DMS114 treated with DMSO at 0.1 percent for 48 hours (cell line): ENCODE results near the gene TFF2.

Source experiments
- DNase-seq: peaks from one replicate; lab custom pipeline; 2025; ENCODE audit not compliant: unreplicated experiment; lab: John Stamatoyannopoulos, UW

Gene TFF2

DNA sequence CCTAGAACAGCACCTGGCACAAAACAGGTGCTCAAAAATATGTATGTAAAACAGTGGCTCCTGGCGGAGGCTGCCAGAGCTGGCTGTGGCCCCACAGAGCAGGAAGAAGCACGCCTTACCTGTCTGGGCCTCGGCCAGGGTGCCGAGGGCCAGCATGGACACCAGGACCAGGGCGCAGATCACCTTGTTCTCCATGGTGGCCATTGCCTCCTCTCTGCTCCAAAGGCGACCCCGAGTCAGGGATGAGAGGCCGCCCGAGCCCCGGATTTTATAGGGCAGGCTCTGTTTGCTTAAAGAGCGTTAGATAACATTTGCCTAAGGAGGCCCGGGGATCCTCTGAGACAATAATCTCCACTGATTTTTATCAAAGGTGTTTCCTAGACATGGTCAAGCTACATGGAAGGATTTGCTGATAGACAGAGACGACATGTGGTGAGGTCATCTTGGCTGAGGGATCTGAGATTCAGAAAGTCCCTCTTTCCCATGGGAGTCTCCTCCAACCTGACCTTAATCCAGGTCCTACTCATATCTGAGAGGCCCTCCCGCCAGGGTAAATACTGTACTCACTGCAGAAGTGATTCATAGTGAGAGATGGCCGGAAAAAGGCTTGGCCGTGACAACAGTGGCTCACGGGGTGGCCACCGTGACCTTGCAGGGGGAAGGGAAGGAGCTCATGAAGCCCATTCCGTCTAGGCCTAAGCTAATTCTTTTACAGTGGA lies 15.7 kb upstream of the TFF2 start, which contains the start of gene TFF1:
Gene TFF1 (minus strand): TSS at position 244 of the 719 bp plus-strand sequence. CDS start 40 bp downstream, at position 204.
- DNase-seq = no peak

DNA sequence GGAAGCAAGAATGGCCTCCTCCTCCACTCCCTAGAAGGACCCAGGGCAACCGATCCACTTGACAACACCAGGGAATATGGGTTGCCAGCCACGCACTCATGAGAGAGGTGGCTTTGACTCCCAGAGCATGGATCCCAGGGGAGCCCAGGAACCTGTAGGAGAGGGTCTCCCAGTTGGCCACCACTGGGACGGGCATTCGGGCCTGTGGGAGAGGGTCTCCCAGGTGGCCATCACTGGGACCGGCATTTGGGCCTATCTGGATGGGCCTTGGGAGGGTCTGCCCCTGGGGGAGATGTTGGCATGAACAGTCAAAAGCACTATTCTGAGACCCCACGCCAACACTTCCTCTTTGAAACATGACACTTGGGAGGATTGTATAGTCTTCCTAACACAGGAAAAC lies 15.0 kb upstream of the TFF2 start:
- no peak for DNase-seq

DNA sequence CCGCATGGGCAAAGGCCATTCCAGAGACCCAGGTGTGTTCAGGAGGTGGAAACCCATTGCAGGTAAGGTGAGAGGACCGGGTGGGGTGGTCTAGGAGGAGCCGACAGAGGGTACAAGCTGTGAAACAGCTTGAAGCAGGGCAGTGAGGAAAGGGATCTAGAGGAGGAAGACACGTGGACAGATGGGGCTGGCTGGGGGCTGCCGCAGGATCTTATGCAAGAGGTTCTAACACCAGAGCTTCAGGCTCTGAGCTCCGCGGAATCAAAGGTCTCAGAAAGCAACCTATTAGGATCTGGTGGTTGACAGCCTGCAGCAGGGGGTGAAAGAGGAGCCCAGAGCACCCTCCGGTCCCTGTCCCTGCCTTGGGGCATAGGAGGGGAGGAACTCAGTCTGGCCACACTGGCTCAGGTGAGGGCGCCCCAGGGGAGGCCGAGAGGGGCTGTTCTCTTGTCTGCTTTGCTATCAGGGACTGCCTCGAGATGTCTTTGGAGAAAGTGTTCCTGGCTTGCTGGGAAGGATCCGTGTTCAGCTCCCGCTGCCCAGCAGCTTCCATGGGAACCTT lies 13.6 kb upstream of the TFF2 start:
- DNase-seq = no peak

DNA sequence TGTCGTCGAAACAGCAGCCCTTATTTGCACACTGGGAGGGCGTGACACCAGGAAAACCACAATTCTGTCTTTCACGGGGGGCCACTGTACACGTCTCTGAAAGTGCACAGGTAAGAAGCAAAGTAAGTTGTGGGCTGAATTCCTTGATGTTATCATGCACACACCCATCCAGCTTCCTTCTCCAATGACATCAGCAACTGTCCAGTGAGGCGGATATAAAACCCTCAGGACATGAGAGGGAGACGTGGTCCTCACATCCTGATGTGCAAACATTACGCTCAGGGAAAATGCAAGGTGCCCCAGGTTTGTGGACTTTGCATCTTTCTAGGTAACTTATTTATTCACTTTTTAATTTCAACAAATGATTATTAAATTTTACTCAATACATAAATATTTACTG lies 12.5 kb upstream of the TFF2 start:
- DNase-seq = no peak

DNA sequence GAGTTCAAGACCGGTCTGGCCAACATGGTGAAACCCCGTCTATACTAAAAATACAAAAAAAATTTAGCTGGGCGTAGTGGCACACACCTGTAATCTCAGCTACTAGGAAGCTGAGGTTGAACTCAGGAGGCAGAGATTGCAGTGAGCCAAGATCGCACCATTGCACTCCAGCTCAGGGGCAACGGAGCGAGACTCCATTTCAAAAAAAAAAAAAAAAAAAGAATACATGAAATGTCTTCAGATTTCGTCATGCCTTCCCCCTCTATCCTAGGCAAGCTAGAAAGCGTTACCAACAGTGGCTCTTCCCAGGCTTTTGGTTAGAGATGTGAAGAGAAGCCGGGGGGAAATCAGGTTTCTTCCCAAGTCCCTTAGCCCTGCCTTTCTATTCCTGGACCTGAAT lies 11.9 kb upstream of the TFF2 start:
- DNase-seq = no peak

DNA sequence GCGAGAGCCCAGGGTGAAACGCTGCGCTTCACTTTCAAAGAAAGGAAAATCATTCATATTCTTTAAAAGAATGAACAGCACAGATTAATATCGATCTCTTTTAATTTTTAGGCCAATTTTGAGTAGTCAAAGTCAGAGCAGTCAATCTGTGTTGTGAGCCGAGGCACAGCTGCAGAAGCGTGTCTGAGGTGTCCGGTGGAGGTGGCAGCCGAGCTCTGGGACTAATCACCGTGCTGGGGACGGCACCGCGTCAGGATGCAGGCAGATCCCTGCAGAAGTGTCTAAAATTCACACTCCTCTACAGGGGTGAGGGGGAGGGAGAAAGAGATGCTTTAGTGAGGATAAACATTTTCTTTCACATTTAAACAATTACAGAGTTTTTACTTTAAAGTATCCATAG lies 11.4 kb upstream of the TFF2 start:
- DNase-seq = no peak

DNA sequence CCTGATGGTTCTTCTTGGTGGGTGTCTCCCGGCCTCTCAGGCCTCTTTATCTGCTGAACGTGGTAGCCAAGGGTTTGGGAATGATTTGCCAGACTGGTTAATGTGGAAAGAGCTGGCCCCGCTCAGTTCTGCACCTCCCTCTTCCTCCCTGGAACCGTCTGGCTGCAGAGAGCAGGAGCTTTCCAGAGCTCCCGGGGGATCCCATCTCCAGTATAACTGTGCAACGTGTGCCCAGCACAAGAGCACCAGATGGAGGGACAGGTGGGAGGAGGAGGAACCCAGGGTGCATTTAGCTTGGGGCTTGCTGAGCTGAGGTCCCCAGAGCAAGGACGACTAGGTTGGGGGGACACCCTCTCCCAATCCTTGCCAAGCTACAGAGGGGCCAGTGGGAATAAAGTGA lies 10.5 kb upstream of the TFF2 start:
- DNase-seq = no peak

DNA sequence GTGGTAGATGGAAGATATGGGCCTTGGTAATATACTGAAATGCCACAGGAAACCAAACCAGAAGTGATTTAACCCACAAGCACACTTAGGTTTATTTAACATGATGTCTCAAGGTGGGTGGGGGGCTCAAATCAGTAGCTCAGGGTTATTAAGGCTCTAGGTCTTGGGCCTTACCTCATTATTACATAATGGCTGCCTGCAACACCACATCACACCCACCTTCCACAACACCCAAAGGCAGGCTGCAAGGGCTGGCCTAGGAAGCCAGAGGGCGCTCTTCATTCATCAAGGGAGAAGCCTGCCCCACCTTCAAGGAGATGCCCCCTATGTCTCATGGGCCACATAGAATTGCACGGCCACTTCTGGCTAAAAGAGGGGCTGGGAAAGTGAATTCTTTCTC lies 9.5 kb upstream of the TFF2 start:
- DNase-seq = no peak

DNA sequence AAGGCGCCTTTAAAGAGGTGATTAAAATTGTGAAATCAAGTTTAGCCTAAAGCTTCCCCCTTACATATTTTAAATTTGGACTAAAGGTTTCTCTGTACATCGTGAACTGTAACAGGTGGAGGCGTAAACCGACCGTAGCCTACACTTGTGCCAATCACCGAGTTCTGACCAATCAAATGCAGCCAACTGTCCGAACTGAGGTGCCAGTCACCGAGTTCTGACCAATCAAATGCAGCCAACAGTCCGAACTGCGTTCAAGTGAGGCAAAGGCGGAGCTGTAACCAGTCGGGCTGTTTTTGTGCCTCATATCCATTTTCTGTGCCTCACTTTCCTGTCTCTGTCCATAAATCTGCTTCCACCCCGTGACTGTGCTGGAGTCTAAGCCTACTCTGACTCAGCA lies 8.1 kb upstream of the TFF2 start:
- DNase-seq = no peak

DNA sequence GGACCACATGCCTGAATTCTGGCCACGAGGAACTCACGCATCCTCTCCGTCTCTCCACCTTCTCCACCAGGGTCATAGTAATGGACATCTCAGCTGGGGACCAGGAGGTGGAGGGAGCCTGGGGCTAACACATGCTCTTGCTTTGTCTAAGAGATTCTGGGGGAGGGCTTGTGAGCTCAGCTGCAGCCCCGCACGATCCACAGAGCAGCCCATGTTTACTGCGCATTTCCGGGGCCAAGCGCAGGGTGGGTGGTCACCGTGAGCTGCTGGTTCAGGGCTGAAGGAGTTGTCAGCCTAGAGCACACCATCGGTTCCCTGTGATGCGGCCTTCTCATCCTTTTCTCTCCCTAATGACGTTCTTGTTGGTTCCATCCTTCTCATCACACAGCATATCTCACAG lies 7.5 kb upstream of the TFF2 start:
- DNase-seq = no peak

DNA sequence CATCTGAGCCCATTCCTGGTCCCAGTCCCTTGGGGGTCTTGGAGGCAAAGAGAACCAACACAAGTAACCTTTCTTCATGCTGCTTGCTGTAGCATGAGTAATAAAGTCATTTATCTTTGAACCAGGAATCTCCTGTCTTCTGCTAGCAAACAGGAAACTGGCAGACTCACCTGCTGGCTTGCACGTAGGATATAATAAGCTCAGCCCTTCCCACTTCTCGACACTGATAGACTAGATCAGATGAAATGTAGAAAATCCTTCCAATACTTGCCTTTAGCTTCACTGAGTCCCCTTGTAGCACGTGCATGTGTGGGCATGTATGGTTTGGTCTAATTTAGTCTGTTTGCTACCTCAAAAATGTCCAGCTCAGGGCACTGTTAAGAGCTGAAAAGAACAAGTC lies 6.5 kb upstream of the TFF2 start:
- no peak for DNase-seq

DNA sequence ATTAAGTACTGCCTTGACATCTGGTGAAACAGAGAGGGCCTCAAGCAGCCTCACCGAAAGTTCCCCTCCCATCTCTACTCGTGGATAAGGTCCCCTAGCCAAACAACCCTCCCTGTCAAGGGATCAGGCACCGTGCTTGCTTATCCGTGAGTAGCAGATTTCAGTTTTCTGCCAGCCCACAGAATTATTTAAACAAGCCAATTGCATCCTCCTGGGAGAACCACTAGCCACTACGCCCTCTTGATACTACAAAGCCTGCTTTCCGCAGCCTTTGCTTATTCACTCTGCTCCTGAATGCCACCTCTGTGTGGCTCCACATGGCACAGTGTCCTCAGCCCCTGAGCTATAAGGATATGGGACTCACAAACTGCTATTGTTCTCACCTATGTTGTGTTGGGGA lies 5.9 kb upstream of the TFF2 start:
- DNase-seq = no peak

DNA sequence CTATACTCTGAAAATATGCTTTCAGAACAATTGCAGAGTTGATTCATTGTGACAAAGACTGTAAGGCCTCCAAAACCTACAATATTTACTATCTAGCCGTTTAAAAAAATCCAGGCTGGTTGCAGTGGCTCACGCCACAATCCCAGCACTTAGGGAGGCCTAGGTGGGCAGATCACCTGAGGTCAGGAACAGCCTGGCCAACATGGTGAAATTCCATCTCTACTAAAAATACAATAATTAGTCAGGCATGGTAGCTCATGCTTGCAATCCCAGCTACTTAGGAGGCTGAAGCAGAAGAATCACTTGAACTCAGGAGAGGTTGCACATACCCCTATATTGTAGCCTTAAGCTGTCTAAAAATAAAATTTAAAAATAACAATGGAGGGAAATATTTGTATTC lies 5.3 kb upstream of the TFF2 start:
- DNase-seq = no peak

DNA sequence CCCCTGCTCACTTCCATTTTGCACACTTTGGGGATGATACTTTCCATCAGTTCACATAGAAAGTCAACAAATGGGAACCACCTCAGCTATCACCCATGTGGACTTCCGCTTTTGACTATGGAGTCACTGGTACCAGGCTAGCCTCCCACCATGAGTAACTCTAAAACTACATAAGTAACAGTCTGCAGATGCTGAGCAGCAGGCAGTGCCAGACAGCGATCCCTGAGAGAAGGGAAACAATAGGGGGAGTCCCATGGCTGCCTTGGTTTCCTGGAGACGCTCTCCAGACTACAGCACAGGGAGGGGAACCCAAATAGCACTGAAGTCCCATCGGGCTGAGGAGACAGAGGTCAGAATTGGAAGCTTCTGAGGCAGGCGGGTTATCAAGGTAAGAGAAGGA lies 2.8 kb upstream of the TFF2 start:
- no peak for DNase-seq

DNA sequence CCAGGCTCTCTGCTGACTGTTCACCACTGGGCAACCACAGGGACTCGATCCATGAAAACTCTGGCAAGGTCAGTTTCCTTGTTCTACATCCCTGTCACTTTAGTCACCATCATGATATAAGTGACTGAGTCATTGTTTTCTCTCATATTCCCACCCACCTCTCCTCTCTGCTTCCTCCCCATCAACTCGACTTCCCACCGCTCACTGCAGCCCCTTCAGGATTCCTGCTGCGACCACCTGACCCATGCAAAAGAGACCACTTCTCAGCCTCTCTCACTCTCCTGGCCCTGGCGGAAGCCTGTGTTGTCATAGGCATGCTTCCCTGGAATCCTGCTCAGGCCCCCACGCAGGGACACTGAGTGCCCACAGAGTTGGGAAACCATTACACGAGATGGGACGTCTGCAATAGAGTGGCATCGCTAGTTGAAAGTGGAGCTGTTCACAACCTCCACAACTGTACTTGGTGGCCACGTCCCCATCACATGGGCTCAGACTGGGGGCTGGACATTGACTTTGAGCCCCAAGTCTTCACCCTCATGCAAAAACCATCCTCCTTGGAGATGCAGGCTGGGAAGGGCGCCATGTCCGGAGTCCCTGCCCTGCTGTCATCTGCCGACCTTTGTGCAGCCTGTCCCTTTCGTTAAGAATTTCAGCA lies 1.8 kb upstream of the TFF2 start:
- no peak for DNase-seq

DNA sequence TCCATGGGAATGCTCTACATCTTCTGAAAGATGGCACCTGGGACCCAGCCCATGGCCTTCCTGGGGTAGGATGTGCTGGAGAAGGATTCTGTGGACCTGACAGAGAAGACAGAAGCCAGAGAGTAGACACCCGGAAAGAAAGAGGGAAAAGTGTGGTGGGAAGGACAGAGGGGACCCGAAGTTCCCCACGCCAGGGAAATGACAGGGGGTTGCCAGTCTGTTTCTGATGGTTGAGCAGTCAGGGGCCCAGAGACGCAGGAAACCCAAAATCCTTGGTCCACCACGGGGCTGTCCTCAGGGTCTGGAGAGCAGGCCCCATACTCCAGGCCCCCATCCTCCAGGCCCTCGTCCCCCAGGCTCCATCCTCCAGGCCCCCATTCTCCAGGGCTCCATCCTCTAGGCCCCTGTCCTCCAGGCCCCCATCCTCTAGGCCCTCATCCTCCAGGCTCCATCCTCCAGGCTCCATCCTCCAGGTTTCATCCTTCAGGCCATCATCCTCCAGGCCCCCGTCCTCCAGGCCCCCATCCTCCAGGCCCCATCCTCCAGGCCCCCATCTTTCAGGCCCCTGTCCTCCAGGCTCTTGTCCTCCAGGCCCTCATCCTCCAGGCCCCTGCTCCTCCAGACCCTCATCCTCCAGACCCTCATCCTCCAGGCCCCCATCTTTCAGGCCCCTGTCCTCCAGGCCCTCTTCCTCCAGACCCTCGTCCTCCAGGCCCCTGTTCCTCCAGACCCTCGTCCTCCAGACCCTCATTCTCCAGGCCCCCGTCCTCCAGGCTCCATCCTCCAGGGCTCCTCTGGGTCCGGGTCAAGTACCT lies 1.0 kb upstream of the TFF2 start:
- DNase-seq = no peak

DNA sequence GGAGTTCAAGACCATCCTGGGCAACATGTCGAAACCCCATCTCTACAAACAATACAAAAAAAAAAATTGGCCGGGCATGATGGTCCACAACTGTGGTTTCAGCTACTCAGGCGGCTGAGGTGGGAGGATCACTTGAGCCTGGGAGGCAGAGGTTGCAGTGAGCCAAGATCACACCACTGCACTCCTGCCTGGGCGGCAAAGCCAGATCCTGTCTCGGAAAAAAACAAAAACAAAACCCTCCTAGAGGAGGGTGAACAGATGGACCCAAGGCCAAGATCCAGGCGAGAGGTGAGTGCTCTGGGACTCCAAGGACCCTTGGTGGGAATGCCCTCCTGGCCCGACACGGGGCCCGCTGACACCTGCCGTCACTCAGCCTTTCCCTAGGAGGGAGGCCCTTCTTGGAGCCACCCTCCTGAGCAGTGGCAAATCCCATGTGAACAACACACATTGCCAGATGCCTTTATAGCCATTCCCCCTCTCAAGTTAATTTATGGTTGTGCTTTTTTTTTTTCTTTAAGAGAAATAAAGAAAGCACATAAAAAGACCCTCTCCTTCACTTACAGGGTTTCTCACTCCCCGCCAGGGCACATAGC lies 380 bp downstream of the TFF2 start:
- DNase-seq = no peak

DNA sequence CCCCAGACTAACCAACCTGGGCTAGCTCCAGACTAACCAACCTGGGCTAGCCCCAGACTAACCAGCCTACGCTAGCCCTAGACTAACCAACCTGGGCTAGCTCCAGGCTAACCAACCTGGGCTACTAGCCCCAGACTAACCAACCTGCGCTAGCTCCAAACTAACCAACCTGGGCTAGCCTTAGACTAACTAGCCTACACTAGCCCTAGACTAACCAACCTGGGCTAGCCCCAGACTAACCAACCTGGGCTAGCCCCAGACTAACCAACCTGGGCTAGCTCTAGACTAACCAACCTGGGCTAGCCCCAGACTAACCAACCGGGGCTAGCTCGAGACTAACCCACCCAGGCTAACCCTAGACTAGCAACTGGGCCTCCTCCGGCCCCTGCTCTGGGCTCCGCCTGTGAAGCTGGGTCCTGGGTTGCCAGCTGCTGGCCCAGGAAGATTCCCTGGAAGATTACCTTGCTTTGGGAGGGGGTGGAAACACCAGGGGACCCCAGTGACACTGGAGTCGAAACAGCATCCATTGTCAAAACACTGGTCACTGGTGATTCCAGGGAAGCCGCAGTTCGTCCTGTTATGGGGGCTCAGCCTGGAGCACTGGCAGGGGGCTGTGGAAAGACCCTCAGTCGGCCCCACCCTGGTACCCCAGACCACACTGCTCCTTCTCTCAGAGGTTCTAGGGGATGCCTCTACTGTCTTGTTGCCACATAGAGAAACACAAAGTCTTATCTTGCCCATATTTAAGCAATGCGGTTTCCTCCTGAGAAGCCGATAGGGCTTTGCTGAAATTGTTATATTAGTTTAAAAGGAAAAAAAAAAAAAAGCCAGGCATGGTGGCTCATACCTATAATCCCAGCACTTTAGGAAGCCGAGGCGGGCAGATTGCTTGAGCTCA lies 1.1 kb downstream of the TFF2 start:
- DNase-seq = no peak

DNA sequence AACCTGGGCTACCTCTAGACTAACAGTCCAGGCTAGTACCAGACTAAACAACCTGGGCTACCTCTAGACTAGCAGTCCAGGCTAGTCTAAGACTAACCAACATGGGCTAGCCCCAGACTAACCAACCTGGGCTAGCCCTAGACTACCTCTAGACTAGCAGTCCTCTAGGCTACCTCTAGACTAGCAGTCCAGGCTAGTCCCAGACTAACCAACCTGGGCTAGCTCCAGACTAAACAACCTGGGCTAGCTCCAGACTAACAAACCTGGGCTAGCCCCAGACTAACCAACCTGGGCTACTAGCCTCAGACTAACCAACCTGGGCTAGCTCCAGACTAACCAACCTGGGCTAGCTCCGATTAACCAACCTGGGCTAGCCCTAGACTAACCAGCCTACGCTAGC lies 2.0 kb downstream of the TFF2 start:
- no peak for DNase-seq

DNA sequence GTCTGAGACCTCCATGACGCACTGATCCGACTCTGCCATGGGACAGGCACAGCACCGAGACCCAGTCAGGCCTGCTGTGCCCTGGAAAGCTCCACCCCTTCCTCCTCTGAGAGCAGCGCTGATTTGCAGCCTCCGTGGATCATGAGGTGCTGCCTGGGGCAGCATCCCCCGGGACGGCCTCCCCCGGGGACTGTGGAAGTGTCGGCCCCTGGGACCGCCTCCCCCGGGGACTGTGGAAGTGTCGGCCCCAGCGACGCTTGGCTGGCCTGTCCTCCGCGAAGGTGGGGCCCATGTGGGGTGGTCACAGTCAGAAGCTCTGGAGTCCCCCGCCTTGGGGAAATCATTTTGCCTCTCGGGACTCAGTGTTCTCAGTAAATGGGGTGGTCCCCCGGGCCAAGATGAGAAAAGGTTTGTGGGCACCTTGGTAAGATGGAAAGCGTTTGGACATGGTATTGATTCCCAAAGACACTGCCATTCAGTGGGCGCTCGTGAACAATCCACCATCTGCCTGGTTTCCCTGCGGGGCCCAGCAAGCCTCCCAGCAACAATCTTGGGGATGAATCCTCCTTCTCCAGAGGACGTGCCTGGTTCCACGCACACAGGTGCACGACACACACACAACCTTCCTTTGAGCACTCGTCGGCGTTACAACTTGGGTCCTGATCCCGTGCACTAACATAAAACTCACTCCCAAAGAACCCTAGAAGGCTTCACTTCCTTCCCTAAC lies 3.0 kb downstream of the TFF2 start:
- DNase-seq = no peak
